Bone marrow (tissue), 2 donors: Measurements from ENCODE around the gene FAM83F.

Experiments used
- DNase-seq, 2 donors: peaks; one replicate each; lab custom pipeline; 2025; lab: John Stamatoyannopoulos, UW

FAM83F gene

DNA sequence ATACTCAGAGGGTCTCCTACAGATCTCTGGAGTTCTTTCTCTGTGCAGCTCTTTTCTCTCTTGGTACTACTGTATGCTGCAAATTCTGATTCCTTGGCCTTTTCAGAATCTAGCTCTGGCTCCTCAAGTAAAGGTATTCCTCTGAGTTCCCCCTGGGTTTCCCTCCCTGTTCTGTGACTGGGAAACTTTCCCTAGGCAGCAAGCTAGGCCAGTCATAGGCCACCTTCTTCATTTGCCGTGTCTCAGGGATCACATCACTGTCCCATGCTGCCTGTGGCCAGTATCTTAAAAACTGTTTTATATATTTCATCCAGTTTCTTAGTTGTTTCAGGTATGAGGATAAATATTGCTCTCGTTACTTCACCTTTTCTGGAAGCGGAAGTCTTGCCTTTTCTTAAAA, 71.2 kb downstream of the FAM83F start:
- no peak for DNase-seq

DNA sequence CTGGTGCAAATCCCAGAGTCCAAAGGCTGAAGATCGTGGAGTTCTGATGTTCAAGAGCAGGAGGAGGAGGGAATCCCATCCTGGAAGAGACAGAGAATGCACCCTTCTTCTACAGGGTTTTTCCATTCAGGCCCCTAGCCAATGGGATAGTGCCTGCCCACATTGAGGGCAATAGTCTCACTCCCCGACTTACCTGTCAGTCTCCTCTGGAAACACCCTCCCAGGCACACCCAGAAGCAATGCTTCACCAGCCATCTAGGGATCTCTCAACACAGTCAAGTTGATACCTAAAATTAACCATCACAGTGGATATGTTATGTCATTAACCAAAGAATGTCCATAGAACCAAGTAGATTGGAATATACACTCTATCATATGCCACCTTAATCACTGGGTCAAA, 72.9 kb downstream of the FAM83F start:
- DNase-seq: no peak

DNA sequence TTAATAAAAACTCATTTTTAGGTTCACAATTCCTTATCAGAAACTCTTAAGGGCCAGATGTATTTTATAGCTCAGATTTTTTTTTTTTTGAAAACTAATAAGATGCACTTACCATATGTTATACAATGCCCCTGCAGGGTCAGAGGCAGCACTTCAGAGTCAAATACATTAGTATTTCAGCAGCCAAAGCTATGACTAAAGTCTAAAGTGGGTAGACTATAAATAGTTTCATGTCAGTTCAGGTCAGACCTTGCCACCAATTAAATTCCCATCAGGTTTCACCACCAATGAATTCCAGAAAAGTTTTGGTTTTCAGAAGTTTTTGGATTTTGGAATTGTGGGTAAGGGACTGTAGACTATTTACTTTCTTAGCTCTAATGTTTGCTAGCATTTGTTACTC, 75.9 kb downstream of the FAM83F start:
- DNase-seq: no peak

DNA sequence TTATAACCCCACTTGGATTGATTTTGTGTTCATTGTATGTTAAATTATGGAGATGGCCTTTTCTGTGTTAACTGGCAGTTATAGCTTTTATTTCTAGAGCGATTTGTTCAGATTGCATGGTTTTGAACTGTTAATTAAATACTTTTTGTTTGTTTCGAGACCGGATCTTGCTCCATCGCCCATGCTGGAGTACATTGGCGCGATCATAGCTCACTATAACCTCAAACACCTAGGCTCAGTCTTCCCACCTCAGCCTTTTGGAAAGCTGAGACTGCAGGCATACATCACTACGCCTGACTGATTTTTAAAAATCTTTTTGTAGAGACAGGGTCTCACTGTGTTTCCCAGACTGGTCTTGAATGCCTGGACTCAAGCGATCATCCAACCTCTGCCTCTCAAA, 77.0 kb downstream of the FAM83F start:
- DNase-seq: no peak

DNA sequence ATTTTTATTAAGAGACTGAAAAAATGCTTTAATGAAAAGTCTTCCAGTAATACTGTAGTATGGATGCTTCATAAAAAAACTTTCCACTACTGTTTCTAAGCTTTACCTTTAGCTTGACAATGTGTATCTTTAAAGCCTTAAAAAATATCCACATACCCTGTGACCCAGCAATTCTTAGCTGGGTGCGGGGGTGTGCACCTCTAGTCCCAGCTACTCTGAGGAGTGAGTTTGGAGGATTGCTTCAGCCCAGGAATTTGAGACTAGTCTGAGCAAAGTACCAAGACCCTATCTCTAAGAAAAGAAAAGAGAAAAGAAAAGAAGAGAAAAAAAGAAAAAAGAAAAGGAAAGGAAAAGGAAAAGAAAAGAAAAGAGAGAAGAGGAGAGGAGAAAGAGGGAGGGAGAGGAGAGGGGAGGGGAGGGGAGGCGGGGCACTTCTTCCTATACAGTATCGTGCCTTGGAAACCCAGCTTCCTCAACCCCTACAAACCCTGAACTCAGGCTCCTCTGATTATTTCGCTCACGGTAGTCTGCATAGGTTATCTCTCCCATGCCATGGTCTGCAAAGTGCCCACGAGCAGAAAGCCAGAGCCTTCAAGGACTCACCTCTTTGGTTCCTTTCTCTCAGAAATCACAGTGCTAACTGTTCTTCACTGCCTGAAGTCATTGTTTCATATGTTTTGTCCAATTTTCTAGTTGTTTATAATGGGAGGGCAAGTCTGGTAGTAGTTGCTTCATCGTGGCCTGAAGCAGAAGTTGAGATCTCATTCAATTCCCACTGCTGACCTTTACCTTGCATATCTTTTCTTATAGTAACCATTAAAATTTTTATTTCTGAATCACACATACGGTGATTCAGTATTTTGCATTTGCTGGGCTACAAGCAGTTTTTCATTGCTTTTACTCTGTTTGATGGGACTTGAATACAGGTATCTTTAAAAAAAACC, 82.2 kb downstream of the FAM83F start:
- peak in 1 of 2 donors; percentile 28 for DNase-seq

DNA sequence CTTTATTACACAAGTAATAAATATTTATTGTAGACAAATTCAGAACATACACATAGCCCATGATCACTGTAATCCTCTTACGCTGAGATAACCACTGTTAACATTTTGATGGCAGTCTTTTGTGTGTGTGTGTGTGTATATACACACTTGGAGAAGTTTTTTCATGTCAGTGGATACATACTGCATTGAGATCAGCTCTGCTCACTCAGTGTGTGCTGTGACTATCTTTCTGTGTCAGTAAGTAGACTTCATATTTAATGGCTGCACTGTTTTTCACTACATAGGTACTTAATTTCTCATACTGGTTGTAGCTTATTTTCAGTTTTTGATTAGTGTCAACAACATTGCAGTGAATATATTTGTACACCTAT, 82.9 kb downstream of the FAM83F start:
- no peak for DNase-seq

DNA sequence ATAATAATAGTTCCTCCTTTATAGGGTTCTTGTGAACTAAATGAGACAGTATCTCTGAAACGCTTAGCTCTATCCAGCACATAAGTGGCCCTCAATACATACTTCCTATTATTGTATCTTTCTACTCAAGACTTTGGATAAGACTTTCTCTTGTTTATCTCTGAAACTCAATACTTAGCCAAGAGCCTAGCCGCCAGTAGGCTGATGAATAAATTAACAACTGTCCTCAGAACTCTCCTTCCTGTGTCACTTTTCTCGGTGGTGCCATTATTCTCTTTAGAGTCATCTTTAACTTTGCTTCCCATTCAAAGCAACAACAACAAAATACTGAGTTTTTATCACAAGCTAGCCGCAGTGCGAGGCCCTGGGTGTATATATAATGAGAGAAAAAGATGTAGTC, 86.9 kb downstream of the FAM83F start:
- DNase-seq: no peak

DNA sequence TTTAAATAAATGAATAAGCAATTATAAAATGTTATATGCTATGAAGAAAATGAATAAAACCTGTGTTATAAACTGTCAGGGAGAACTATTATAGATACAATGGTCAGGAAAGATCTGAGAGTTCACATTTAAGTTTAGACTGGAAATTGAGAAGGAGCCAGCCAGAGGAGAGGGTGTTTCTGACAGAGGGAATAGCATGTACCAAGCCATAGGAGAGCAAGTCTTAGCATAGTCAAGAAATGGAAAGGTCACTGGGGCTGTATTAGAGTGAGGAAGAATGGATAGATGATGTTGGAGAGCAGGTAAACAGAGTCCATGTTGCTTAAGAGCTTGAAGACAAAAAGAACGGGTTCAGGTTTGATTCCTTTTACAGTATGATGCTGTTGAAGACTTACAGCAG, 87.4 kb downstream of the FAM83F start:
- DNase-seq: no peak

DNA sequence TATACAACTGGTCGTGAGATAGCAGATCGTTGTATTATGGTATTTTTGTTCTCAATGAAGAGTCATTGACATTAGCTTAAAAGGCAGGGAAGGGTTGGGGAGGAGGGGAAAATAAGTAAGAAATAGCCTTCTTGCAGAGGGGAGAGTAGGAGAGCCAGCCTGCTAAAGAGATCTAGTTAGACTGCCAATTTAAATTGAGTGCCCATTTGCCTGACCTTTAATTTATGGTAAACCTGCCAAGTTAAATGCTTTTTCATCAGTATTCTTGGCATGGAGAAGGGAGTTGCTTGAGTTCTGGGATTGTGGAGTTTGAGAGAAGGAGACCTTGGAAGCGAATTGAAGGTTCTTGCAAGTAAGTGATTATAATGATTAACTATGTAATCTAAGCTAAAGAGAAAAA, 89.0 kb downstream of the FAM83F start:
- no peak for DNase-seq

DNA sequence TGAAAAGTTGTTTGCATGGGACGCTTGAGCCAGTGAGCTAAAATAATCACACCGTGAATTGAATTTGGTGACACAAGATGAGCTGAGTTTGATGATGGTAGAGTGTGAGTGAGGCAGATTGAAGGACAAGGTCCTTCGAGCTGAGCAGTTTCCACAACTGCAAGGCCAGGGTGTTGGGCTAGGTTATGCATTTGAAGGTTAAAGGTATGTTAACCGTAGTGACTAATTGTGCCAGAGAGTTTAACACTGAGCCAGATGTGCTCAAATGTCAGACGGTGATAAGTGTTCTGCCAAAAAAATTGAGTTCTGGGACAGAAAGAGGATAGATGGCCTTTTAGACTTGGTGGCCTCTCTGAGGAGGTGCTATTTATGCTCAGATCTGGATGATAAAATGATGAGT, 89.5 kb downstream of the FAM83F start:
- no peak for DNase-seq

DNA sequence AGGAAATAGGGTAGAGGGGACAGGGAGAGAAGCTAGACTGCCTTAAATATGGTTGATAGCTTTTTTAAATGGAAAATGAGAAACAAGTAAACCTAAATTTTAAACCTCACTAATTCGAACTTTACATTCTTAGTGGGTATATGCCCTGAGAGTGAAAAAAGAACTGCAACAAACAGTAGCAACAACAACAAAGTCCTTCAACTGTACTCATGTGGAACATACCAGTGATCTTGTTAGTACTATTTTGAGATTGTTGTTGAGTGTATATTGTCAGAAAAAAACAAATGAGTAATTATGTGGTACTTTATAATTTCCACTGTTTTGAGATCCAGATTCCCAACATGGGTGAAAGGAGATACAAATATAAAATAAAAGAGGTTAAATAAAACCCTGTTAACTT, 94.1 kb downstream of the FAM83F start:
- no peak for DNase-seq
